ENCODE results near the gene FBXL13.

- TF ChIP-seq CTCF (IDR thresholded peaks at IDR 0.05; ENCODE audit: low read length) (no peak), EZH2 (IDR thresholded peaks at IDR 0.05; ENCODE audit: borderline replicate concordance, low read length) (no peak)
Observed at GRCh38 chr7:102828286-102828685, 246.3 kb downstream of the FBXL13 start.
